ENCODE results near the gene ALDH1A3.

ALDH1A3 gene

GRCh38 chr15:100881573-100882336 lies 2.1 kb downstream of the ALDH1A3 start:
- DNase-seq (ENCODE audit: low read depth): no peak

DNA sequence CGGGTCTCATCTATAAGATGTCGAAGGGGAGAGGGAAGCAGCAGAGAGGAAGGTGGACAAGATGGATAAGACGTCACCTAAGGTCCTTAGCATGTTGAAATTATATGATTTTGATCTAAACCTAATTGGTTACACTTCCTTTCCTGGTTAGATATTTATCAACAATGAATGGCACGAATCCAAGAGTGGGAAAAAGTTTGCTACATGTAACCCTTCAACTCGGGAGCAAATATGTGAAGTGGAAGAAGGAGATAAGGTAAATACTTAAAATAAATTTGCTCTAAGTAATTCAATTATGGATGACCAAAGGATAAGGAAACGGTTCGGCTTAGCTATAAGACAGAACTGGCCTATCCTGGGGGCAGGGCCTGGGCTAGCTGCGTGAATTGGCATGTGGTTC lies 5.5 kb downstream of the ALDH1A3 start:
- DNase-seq (ENCODE audit: low read depth): no peak

DNA sequence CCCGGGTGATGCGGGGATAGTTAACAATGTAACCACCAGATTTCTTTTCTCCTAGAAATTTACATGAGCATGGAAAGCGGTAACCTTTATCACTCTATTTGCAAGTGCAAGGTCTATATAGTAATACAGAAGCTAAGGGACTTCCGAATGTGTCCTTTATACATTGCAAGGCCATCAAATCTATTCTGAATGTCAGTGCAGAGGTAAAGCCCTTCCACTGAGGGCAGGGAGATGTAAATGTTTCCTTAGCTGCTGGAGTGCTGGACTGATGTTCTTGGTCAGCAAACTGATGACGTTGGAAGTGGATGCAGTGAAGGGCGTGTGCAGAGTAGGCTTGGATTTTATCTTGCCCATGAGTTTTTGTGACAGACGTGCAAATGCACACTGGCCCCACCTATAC lies 6.2 kb downstream of the ALDH1A3 start:
- no peak for DNase-seq (ENCODE audit: low read depth)

DNA sequence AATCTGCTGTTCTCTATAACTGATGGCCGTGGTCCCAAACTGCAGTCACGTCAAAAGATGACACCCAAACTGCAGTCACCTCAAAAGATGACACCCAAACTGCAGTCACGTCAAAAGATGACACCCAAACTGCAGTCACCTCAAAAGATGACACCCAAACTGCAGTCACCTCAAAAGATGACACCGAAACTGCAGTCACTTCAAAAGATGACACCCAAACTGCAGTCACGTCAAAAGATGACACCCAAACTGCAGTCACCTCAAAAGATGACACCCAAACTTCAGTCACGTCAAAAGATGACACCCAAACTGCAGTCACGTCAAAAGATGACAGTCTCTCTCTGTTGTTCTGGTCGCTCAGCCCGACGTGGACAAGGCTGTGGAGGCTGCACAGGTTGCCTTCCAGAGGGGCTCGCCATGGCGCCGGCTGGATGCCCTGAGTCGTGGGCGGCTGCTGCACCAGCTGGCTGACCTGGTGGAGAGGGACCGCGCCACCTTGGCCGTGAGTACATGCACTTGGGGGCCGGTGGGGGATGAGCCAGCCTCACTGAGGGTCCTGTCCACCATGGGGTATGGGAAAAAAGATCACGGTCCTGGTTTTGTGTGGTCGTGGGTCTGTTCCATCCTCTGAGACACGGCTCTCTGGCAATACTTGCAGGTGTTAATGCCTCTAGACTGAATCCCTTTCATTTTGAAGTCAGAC lies 7.7 kb downstream of the ALDH1A3 start:
- DNase-seq (ENCODE audit: low read depth): no peak

DNA sequence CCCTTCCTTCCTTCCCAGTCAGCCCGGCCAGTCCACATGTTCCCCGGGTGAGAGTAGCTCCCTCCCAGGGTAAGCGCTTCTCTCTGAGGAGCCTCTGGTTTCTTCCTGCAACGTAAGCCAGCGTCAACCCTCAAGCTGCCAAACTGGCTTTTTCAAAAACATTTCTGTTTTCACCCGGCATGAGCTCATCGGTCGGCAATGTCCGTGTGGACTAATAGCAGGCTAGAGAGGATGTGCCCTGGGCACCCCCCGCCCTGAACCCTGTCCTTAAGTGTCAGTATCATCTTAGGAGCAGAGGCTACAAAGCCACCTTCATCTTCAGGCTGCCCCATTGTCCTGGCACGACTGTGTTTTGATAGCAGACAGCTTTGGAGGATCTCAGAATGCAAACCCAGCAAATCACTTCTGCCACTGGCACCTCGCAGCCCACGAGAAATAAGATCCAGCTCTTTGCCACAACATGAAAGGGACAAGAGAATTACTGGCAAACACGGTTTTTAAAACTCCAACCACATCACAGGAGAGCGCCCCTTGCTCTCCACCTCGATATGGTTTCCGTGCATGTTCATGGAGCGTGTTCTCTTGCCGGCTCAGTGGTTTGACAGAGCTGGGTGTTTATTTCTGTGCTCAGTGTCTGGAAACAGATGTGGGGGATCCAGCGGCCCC lies 9.9 kb downstream of the ALDH1A3 start:
- no peak for DNase-seq (ENCODE audit: low read depth)

GRCh38 chr15:100890051-100890720 lies 10.6 kb downstream of the ALDH1A3 start:
- DNase-seq (ENCODE audit: low read depth): no peak

GRCh38 chr15:100890850-100891249 lies 11.2 kb downstream of the ALDH1A3 start:
- DNase-seq (ENCODE audit: low read depth): no peak

- no peak for DNase-seq (ENCODE audit: low read depth)
Observed at GRCh38 chr15:100891307-100892012, 11.8 kb downstream of the ALDH1A3 start.

DNA sequence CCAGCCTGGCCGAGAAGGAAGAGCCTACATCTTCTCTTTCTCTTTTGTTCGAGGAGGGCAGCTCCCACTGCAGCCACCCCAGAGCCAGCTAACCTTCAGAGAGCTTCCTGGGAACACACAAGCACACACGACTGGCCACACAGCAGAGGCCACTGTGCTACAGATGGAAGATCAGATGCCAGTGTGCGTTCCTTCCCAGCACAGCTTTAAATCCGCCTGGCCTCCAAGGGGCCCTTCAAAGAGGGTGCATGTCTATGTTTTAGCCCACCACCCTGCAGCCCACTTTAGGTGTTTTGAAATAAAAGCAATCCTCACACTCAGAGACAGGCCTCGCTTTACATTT lies 12.4 kb downstream of the ALDH1A3 start:
- DNase-seq (ENCODE audit: low read depth): no peak

DNA sequence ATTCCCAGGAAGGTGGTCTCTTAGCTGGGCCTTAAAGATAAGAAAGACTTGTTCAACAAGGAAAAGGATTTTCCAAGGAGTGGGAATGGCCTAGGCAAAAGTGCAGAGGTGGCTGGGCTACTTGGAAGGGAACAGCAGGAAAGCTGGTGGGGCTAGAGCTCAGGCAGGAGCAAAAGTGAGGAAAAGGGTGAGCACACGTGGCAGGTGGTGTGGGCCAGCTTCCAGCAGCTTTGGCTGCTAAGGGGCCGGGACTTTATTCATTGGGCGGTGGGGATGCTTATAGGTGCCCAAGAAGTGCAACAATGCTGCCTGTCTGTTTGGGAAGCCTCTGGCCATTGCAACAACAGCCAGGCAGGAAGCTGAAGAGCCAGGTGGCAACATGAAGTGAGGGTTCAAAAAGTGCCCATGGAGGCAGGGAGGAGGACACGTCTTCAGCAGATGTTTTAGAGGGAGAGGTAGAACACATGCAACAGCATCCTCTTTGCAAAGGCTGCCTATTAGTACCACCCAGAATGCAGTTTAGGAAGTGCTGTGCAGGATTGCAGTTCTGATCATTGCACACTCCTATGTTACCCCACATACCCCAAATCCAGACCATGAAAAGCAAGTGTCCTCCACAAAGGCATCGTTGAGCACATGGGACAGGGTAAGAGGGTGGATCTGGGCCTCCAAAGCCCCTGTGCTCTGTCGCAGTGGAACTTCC lies 13.8 kb downstream of the ALDH1A3 start:
- DNase-seq (ENCODE audit: low read depth): no peak

- DNase-seq (ENCODE audit: low read depth): no peak
Observed at GRCh38 chr15:100893964-100894295, 14.3 kb downstream of the ALDH1A3 start.

DNA sequence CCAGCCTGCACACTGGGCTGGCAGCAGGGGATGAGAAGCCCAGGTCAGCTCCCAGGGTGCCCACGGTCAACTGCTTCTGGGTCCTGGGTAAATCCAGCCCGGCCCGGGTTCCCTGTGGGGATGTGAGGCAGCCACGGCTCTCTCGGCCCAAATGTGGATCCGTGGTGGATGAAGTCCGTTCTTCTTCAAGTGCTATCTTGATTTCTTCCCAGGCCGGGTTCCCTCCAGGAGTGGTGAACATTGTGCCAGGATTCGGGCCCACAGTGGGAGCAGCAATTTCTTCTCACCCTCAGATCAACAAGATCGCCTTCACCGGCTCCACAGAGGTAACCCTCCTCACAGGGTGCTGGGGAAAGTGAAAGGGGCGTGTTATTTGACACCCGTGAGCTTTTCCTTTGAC lies 16.1 kb downstream of the ALDH1A3 start:
- no peak for DNase-seq (ENCODE audit: low read depth)

- no peak for DNase-seq (ENCODE audit: low read depth)
Observed at GRCh38 chr15:100897221-100898151, 17.9 kb downstream of the ALDH1A3 start.

DNA sequence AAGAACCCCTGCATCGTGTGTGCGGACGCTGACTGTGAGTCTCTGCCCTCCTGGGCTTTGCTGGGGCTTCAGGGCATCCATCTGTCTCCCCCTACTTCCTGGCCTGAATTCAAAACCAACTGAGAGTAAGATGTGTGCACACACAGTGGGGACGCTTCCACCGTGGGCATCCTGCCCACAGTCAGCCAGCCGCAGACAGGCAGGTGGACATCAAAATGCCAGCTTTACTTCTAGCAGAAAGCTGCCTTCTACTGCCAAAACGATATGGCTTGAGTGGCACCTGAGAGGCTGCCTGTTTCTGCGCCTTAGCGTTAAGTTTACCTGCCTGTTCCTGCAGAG lies 18.5 kb downstream of the ALDH1A3 start:
- no peak for DNase-seq (ENCODE audit: low read depth)

DNA sequence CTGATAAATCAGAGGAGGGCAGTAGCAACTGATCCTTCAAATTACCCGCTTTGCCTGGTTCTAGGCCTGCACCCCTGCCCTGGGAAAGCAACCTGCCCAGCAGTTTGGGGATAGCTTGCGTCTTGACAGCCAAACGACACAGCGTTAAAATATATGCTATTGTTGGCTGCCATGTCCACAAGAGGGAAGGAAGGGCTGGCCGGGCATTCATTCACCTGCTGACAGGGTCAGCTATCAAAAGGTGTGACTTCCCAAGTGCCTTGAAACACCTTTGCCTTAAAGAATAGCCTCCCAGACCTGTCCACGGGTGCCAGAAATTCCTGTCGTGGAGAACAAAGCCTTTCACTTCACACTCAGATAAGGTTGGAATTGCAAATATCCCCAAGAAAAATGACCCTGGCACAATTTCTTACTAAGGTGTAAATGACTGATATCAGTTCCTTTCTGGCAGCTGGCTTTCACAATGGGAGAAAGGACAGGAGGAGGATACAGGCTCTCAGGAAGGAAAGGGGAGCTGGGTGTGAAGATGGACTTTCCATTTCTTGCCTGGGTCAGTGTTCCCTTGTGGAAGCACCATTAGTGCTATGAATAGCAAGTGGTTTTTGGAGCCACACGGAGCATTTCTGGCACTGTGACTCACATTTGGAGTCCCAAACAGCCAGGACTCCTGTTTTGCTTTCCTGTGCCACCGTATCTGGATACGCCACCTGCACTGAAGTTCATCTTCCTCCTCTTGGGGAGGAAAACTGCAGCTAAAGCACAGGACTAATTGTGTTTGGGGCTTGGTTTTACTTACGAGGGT lies 19.2 kb downstream of the ALDH1A3 start:
- no peak for DNase-seq (ENCODE audit: low read depth)

DNA sequence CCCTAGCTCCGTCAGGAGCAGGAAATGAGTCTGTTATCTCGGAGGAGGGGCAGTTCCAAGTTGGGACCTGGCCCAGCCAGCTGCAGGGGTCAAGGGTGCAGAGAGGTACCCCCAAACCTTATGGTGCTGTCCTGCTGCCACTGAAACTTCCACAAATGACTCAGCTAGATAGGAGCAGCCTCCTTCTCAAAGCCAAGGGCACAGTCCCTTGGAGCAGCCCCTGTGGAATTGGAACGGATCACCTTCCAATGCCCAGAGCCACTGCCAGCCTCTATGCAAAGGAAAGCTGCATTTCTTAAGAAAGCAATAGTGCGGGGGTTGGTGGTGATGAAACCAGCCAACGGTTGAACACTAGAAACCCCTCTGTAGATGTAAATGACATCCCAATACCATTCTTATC lies 20.0 kb downstream of the ALDH1A3 start:
- DNase-seq (ENCODE audit: low read depth): no peak

GRCh38 chr15:100900136-100900794 lies 20.6 kb downstream of the ALDH1A3 start:
- DNase-seq (ENCODE audit: low read depth): no peak

DNA sequence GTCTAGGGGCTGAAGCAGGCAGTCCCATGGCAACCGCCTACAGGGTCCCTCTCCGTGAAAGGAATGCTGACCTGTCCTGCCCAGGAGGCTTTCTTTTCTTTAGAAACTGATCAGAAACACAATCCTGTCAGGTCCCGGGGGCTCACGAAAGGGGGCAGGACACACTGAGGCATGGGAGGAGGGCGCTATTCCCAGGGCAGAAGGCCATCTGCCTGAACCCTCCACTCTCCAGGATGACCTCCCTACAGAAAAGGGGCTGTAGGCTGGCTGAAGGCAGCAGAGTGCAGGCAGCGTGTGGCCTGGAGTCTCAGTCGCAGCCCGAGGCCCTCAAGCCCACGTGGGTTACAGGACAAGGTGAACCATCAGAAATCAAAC lies 21.2 kb downstream of the ALDH1A3 start:
- DNase-seq (ENCODE audit: low read depth): no peak

DNA sequence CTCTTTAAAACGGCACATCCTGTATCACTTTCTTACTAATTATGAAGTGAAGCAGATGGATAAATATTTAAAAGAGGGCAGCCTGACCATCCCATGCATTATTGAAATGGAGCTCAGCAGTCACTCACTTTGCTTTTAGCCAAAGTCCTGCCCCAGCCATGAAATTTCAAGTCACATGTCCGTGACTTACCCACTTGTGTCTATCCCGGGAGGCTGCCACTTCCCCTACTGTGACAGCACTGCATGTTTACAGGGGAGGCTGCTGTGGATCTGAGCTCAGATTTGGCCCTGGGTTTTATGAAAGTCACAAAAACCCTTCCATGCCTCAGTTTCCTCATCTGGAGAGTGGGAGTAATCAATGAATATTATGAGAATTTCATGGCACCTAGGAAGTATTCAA lies 21.7 kb downstream of the ALDH1A3 start:
- DNase-seq (ENCODE audit: low read depth): no peak

Measured in activated T-cell treated with anti-CD3 and anti-CD28 coated beads for 1 hour (primary cell).